H1 (cell line): ENCODE data around the gene UBE4A.

Experiments used
- CEBPB ChIP-seq: IDR thresholded peaks from 2 replicates; pipeline ENCODE4 v1.6.1; 2012; ENCODE audit warnings: low read depth, low read length
- CTCF ChIP-seq, 3 experiments: IDR thresholded peaks; 1 replicate in 2 of 3; 2 replicates in 1 of 3; pipeline versions ENCODE4 v1.5.1 to v1.6.1; 2011; ENCODE audit warnings: low read length in 3 of 3, mild to moderate bottlenecking in 3 of 3, inconsistent platforms in 2 of 3, low read depth in 1 of 3, moderate library complexity in 1 of 3; ENCODE audit not compliant: insufficient read depth in 1 of 3; ENCODE audit errors: control extremely low read depth in 1 of 3
- FOSL1 ChIP-seq: IDR thresholded peaks from 2 replicates; pipeline ENCODE4 v1.6.1; 2011; ENCODE audit warnings: mild to moderate bottlenecking, low read depth, low read length, moderate library complexity; ENCODE audit not compliant: insufficient read depth
- PHF8 ChIP-seq: fragments of 200-600 bp; sonication (generic); conservative IDR thresholded peaks from 2 replicates; pipeline ENCODE4 v1.7.1; 2012; ENCODE audit warnings: low read depth, mild to moderate bottlenecking, inconsistent platforms, low read length, moderate library complexity
- POLR2A ChIP-seq, 2 experiments: IDR thresholded peaks; 1 replicate in 1 of 2; 2 replicates in 1 of 2; pipeline ENCODE4 v1.6.1; 2011; ENCODE audit warnings: low read depth in 2 of 2, low read length in 2 of 2, mild to moderate bottlenecking in 2 of 2; ENCODE audit errors: control extremely low read depth in 1 of 2
- POLR2AphosphoS5 ChIP-seq: IDR thresholded peaks from 2 replicates; pipeline ENCODE4 v1.6.1; 2011; ENCODE audit warnings: low read depth, low read length
- RAD21 ChIP-seq, 2 experiments: IDR thresholded peaks in 1 of 2; conservative IDR thresholded peaks in 1 of 2; 2 replicates each; pipeline ENCODE4 v1.6.1; 2011; ENCODE audit warnings: low read depth in 2 of 2, low read length in 2 of 2, improper control_type of control experiment in 1 of 2, inconsistent platforms in 1 of 2, mild to moderate bottlenecking in 1 of 2, moderate library complexity in 1 of 2
- TEAD4 ChIP-seq: IDR thresholded peaks from 2 replicates; pipeline ENCODE4 v1.6.1; 2012; ENCODE audit warnings: low read depth, low read length, inconsistent platforms, mixed read lengths

GRCh38 chr11:118338637-118339061 lies 20.8 kb upstream of the UBE4A start:
- no peak for TF ChIP-seq RAD21 (IDR thresholded peaks at IDR 0.05 in 1 of 2, conservative IDR thresholded peaks at IDR 0.05 in 1 of 2; ENCODE audit: low read depth in 2 of 2, low read length in 2 of 2)
- no peak for TF ChIP-seq CEBPB
- TF ChIP-seq POLR2AphosphoS5, result no peak
- TF ChIP-seq POLR2A (IDR thresholded peaks at IDR 0.05; ENCODE audit: control extremely low read depth in 1 of 2, low read depth in 2 of 2, low read length in 2 of 2), result no peak
- no peak for TF ChIP-seq CTCF (IDR thresholded peaks at IDR 0.05; ENCODE audit: control extremely low read depth in 1 of 3, insufficient read depth in 1 of 3, low read depth in 1 of 3, low read length in 3 of 3)
- TF ChIP-seq TEAD4, result no peak
- no peak for TF ChIP-seq PHF8
- no peak for TF ChIP-seq FOSL1
